ENCODE data around the gene SECISBP2.

GRCh38 chr9:89365532-89365912 is 47.2 kb downstream of the SECISBP2 start:
- TF ChIP-seq, protein P1, sequence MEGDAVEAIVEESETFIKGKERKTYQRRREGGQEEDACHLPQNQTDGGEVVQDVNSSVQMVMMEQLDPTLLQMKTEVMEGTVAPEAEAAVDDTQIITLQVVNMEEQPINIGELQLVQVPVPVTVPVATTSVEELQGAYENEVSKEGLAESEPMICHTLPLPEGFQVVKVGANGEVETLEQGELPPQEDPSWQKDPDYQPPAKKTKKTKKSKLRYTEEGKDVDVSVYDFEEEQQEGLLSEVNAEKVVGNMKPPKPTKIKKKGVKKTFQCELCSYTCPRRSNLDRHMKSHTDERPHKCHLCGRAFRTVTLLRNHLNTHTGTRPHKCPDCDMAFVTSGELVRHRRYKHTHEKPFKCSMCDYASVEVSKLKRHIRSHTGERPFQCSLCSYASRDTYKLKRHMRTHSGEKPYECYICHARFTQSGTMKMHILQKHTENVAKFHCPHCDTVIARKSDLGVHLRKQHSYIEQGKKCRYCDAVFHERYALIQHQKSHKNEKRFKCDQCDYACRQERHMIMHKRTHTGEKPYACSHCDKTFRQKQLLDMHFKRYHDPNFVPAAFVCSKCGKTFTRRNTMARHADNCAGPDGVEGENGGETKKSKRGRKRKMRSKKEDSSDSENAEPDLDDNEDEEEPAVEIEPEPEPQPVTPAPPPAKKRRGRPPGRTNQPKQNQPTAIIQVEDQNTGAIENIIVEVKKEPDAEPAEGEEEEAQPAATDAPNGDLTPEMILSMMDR (IDR thresholded peaks at IDR 0.05), result no peak
- no peak for TF ChIP-seq EZH2 (IDR thresholded peaks at IDR 0.05; ENCODE audit: borderline replicate concordance, insufficient read depth, low read depth, low read length, poor library complexity, severe bottlenecking)
